ENCODE results near the gene DNAJA1.
"Not testable (repeated sequence)": the region's sequence is repeated elsewhere in the genome, so short reads cannot be mapped to it uniquely, and the experiment has no call there.

Gene DNAJA1

DNA sequence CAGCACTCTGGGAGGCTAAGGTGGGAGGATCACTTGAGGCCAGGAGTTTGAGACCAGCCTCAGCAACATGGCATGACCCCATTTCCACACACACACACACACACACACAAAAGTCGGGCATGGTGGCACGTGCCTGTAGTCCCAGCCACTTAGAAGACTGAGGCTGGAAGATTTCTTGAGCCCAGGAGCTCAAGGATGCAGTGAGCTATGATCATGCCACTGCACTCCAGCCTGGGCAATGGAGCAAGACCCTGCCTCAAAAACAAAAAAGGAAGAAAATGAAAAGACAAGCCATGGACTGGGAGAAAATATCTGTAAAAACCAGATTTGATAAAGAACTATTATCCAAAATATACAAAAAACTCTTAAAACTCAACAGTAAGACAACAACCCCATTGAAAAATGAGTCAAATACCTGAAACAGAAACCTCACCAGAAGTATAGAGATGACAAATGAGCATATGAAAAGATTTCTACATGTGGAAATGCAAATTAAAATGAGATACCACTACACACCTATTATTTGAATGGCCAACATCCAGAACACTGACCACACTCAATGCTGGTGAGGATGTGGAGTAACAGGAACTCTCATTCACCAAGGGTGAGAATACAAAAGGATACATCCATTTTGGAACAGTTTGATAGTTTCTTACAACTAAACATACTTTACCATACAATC, 24.7 kb downstream of the DNAJA1 start:
- no peaks in the 10 kb centered on the region for H3K27me3 ChIP-seq (replicated peaks; ENCODE audit: control insufficient read depth, insufficient read depth, low read length)
- peaks cover 84% of the 10 kb centered on the region for H3K36me3 ChIP-seq (ENCODE audit: control insufficient read depth, insufficient read depth, low read length, severe bottlenecking)
- H3K9ac ChIP-seq (ENCODE audit: low read length): no peak overlapping the region
- no peak for DNase-seq (ENCODE audit: low read depth)
- H3K9me3 ChIP-seq (ENCODE audit: control insufficient read depth, low read length): no peaks in the 10 kb centered on the region
- no peaks in the 10 kb centered on the region for H3K4me1 ChIP-seq (ENCODE audit: control insufficient read depth, insufficient read depth, low read length)
- H3K4me3 ChIP-seq (ENCODE audit: low read length): no peak overlapping the region

DNA sequence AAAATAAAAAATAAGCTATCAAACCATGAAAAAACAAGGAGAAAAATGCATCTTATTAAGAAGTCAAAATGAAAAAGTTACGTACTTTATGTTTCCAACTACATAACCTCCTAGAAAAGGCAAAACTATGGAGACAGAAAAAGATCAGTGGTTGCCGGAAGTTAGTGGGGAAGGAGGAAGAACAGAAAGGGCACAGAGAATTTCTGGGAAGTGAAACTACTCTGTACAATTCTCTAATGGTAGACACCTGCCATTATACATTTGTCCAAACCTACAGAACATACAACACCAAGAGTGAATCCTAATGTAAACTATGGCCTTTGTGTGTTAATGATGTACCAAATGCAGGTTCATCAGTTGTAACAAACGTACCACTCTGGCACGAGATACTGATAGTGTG, 26.1 kb downstream of the DNAJA1 start:
- H3K27me3 ChIP-seq (replicated peaks; ENCODE audit: control insufficient read depth, insufficient read depth, low read length): no peaks in the 10 kb centered on the region
- no peak for DNase-seq (ENCODE audit: low read depth)
- H3K4me3 ChIP-seq (ENCODE audit: low read length): no peak overlapping the region
- H3K4me1 ChIP-seq (ENCODE audit: control insufficient read depth, insufficient read depth, low read length): no peaks in the 10 kb centered on the region
- no peak overlapping the region for H3K9ac ChIP-seq (ENCODE audit: low read length)
- H3K9me3 ChIP-seq (ENCODE audit: control insufficient read depth, low read length): no peaks in the 10 kb centered on the region
- H3K36me3 ChIP-seq (ENCODE audit: control insufficient read depth, insufficient read depth, low read length, severe bottlenecking): peaks cover 92% of the 10 kb centered on the region

DNA sequence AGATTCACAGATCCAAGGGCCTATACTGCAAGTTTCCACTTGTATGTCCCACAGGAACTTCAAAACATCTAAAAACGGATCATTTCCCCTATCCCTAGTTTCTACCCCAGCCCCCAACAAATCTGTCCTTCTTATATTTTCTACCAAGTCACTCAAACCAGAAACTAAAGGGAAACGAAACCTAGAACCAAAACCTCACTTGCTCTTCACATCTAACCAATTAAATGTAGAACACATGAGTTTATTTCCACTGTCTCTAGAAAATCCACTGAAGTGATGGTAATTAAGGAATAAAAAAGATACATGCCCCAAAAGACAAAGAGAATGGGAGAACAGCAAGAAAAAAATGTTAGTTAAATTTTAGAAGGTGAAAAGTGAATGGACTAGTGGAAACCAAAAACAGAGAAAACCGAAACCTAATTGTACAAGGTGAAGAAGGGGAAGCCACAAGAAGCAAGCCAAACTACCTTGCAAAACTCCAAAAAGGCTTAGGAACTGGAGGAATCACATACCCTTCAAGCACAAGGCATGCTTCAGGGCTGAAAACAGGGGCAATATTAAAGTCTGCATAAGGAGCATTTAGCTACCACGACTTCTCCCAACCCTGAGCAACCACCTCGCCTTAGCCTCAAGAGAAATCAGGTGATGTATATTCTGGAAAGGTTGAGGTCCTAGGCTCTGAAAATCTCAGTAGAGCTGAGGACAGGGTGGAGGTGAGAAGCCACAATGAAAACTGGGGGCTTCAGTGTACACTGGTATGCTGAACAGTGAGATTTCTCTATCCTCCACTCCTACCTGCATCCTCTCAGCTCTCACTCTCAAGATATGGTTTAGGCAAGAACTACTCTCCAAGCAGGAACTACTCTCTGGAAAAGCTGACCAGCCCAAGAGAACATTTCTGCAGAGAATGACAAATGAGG, 40.3 kb downstream of the DNAJA1 start:
- no peaks in the 10 kb centered on the region for H3K9me3 ChIP-seq (ENCODE audit: control insufficient read depth, low read length)
- H3K9ac ChIP-seq (ENCODE audit: low read length): no peak overlapping the region
- DNase-seq (ENCODE audit: low read depth): no peak
- H3K4me1 ChIP-seq (ENCODE audit: control insufficient read depth, insufficient read depth, low read length): peaks cover 13% of the 10 kb centered on the region
- peaks cover 83% of the 10 kb centered on the region for H3K36me3 ChIP-seq (ENCODE audit: control insufficient read depth, insufficient read depth, low read length, severe bottlenecking)
- no peaks in the 10 kb centered on the region for H3K27me3 ChIP-seq (replicated peaks; ENCODE audit: control insufficient read depth, insufficient read depth, low read length)
- no peak overlapping the region for H3K4me3 ChIP-seq (ENCODE audit: low read length)

DNA sequence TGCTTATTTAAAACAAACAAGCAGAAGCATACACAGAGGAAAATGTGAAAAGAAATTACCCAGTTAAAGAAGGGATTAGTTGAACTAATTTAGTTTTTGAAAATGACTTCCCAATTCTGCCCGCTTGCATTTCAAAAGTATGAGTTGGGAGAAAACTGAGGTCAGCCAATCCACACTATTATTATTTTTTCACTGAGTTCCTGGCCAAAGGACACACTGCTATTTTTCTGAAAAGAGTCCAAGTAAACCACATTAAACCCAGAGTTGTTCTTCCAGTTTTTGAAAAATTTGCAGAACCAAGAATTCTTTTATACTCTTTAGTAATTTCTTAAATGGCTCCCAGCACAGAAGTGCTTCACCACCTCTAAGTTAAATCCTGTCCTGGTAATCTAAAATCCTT, 43.9 kb downstream of the DNAJA1 start:
- no peak overlapping the region for H3K4me3 ChIP-seq (ENCODE audit: low read length)
- no peak for DNase-seq (ENCODE audit: low read depth)
- H3K27me3 ChIP-seq (replicated peaks; ENCODE audit: control insufficient read depth, insufficient read depth, low read length): no peaks in the 10 kb centered on the region
- no peaks in the 10 kb centered on the region for H3K9me3 ChIP-seq (ENCODE audit: control insufficient read depth, low read length)
- peaks cover 13% of the 10 kb centered on the region for H3K4me1 ChIP-seq (ENCODE audit: control insufficient read depth, insufficient read depth, low read length)
- H3K9ac ChIP-seq (ENCODE audit: low read length): no peak overlapping the region
- peaks cover 82% of the 10 kb centered on the region for H3K36me3 ChIP-seq (ENCODE audit: control insufficient read depth, insufficient read depth, low read length, severe bottlenecking)

DNA sequence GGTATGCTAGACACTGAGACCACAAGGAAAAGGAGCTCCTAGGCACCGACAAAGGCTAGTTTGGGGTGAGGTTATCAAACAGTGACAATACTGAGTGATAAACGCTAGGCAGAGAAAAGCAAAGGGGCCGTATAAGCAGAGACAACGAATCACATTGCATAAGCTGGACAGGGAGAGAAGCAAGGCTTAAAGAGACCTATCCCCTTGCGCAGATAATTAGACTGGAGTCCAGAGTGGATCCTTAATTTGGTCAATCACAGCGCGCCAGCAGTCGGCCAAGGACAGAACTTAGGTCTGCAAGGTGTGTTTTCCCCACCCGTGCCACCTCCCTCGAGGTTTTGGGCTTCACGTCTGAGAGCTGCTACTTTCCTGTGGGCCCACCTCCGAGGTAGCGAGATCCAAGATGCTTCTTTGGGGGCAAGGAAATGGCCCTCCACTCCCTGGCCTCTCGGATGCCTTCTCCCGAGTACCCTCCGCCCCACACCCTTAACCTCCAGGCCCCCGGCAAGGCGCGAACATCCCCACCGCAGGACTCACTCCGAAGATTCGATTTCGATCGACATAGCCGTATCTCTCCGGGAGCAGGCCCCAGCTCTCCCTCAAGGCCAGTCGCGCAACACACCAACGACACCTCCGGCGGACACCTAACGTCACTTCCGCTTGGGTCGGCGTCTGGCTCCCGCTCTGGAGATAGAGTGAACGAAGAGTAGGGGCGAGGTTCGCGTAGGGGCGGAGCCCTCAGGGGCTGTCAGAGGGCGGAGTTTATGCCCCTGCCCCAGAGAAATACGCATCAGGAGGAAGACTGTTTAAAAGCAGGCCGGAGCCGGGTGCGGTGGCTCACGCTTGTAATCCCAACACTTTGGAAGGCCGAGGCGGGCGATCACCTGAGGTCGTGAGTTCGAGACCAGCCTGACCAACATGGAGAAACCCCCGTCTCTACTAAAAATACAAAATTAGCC, 51.3 kb downstream of the DNAJA1 start, which contains the start of gene SMU1:
Gene SMU1 (minus strand): TSS at position 629 of the 959 bp plus-strand sequence. CDS start 66 bp downstream, at position 563.
- DNase-seq (ENCODE audit: low read depth): peak; percentile 99
- Histone ChIP-seq H3K36me3 (ENCODE audit: control insufficient read depth, insufficient read depth, low read length, severe bottlenecking) (peaks cover 23% of the 10 kb centered on the region), H3K9me3 (ENCODE audit: control insufficient read depth, low read length) (no peaks in the 10 kb centered on the region), H3K4me3 (ENCODE audit: low read length) (peak within 1 kb of the TSS; percentile 99), H3K27me3 (replicated peaks; ENCODE audit: control insufficient read depth, insufficient read depth, low read length) (no peaks in the 10 kb centered on the region), H3K4me1 (ENCODE audit: control insufficient read depth, insufficient read depth, low read length) (peaks cover 13% of the 10 kb centered on the region), H3K9ac (ENCODE audit: low read length) (peak within 1 kb of the TSS; percentile 96)

DNA sequence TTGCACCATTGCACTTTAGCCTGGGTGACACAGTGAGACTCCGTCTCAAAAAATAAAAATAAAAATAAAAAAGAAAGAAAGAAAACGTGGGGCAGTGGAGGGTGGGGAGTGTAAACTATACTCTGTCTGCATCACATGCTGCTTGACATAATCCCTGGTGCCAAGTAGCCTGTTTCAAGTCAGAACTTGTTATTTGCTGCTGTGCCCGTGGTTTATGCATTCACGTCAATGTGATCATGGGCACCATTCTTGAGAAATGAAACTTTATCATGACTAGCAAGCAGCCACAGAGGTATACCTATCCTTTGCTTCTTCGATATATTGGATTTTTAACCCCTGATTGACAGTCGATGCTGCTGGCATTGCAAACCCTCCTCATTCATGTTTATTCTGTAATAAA, 55.5 kb downstream of the DNAJA1 start:
- peaks cover 13% of the 10 kb centered on the region for H3K4me1 ChIP-seq (ENCODE audit: control insufficient read depth, insufficient read depth, low read length)
- H3K9ac ChIP-seq (ENCODE audit: low read length): peak overlapping the region; percentile 71
- no peaks in the 10 kb centered on the region for H3K36me3 ChIP-seq (ENCODE audit: control insufficient read depth, insufficient read depth, low read length, severe bottlenecking)
- no peaks in the 10 kb centered on the region for H3K9me3 ChIP-seq (ENCODE audit: control insufficient read depth, low read length)
- H3K4me3 ChIP-seq (ENCODE audit: low read length): no peak overlapping the region
- H3K27me3 ChIP-seq (replicated peaks; ENCODE audit: control insufficient read depth, insufficient read depth, low read length): no peaks in the 10 kb centered on the region
- DNase-seq (ENCODE audit: low read depth): no peak

DNA sequence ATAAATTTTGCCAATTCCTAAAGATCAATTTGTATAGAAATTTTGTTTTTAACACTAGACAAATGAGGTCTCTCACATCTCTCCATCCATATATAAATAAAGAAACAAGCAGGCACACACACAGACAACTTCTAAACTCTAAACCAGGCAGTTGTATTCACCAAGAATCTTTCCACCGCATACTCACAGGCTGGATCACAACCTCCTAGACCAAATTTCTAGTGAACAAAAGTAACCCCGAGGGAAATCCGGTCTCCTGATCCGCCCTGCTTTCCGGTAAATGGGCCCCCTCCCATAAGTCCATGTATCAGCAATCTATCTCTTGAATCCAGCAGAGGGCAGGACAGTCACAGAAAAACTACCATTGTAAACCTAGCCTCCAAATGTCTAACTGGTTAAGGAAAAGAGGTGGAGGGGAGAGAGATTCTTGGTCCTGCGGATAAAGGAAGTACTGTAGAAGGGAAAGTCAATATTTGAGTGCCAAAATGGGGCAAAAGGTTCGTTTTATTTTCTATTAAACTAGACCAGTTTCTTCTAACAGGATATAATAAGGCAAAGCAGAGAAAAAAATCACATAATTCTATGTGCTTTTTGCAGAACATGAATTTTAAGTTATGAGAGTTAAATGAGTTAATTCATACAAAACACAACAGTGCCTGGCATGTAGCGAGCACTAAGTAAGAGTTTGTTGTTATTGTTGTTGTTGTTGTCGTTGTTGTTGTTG, 56.2 kb downstream of the DNAJA1 start:
- Histone ChIP-seq H3K36me3 (ENCODE audit: control insufficient read depth, insufficient read depth, low read length, severe bottlenecking) (no peaks in the 10 kb centered on the region), H3K4me3 (ENCODE audit: low read length) (peak overlapping the region; percentile 57), H3K4me1 (ENCODE audit: control insufficient read depth, insufficient read depth, low read length) (peaks cover 12% of the 10 kb centered on the region), H3K9me3 (ENCODE audit: control insufficient read depth, low read length) (no peaks in the 10 kb centered on the region), H3K27me3 (replicated peaks; ENCODE audit: control insufficient read depth, insufficient read depth, low read length) (no peaks in the 10 kb centered on the region), H3K9ac (ENCODE audit: low read length) (peak overlapping the region; percentile 71)
- DNase-seq (ENCODE audit: low read depth): peak; percentile 94

DNA sequence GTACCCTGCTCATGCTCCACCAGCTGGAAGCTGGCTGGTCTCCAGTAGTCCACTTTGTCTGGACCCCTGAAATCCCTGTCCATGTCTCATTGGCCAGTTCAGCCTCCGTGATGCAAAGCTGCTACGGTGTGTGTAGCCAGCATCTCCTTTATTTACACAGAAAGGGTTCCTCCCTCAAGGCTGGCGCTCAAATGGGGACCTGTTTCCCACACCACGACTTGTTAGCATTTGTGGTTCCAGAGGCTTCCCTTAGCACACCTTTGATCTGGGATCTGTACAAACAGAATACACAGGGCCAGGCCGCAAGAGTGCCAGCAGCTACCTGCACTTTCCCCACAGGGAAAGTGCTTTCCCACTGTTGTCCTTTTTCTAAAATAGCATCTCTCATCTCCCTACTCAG, 57.1 kb downstream of the DNAJA1 start:
- no peaks in the 10 kb centered on the region for H3K27me3 ChIP-seq (replicated peaks; ENCODE audit: control insufficient read depth, insufficient read depth, low read length)
- H3K4me1 ChIP-seq (ENCODE audit: control insufficient read depth, insufficient read depth, low read length): peaks cover 12% of the 10 kb centered on the region
- no peaks in the 10 kb centered on the region for H3K9me3 ChIP-seq (ENCODE audit: control insufficient read depth, low read length)
- H3K9ac ChIP-seq (ENCODE audit: low read length): peak overlapping the region; percentile 71
- H3K36me3 ChIP-seq (ENCODE audit: control insufficient read depth, insufficient read depth, low read length, severe bottlenecking): no peaks in the 10 kb centered on the region
- DNase-seq (ENCODE audit: low read depth): no peak
- H3K4me3 ChIP-seq (ENCODE audit: low read length): no peak overlapping the region

DNA sequence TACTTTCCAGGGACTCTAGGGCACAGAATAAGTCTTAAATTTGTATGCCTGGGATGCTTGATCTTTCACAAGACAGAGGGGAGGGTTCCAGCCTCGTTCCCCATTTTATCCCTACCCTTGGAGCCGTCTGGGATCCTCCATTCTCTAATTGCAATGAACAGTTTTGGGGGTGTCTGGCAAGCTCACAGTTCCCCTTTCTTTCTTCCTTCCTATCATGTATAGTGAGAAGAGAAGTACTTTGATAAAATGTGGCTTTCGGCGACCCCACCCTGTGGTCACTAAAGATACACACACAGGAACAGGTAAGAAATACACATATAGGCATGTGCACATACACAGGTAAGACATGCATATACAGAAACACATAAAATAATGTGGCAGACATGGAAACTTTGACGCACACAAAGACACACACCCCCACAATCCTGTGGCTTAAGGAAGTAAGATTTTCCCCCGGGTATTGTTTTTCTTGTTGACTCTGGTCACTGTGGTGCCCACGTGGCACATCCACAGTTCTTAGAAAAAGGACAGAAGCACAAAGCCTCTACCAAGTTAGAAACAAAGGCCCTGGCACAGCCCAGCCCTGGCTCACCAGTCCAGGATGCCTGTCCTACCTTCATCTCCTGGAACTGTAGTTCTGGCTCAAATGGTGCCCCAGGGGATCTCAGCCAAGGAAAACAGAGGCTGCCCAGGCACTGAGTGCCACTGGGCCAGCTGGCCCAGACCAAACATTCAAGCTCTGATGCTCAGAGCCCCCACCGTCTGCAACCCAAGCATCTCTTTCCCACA, 57.7 kb downstream of the DNAJA1 start:
- Histone ChIP-seq H3K9me3 (ENCODE audit: control insufficient read depth, low read length) (no peaks in the 10 kb centered on the region), H3K4me1 (ENCODE audit: control insufficient read depth, insufficient read depth, low read length) (peaks cover 12% of the 10 kb centered on the region), H3K4me3 (ENCODE audit: low read length) (no peak overlapping the region), H3K27me3 (replicated peaks; ENCODE audit: control insufficient read depth, insufficient read depth, low read length) (no peaks in the 10 kb centered on the region), H3K36me3 (ENCODE audit: control insufficient read depth, insufficient read depth, low read length, severe bottlenecking) (no peaks in the 10 kb centered on the region), H3K9ac (ENCODE audit: low read length) (no peak overlapping the region)
- no peak for DNase-seq (ENCODE audit: low read depth)

DNA sequence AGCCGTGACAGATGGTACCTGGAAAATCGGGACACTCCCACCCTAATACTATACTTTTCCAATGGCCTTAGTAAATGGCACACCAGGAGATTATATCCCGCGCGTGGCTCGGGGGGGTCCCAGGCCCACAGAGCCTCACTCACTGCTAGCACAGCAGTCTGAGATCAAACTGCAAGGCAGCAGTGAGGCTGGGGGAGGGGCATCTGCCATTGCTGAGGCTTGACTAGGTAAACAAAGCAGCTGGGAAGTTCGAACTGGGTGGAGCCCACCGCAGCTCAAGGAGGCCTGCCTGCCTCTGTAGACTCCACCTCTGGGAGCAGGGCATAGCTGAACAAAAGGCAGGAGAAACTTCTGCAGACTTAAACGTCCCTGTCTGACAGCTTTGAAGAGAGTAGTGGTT, 60.6 kb downstream of the DNAJA1 start:
- H3K4me3 ChIP-seq (ENCODE audit: low read length); H3K36me3 ChIP-seq (ENCODE audit: control insufficient read depth, insufficient read depth, low read length, severe bottlenecking); DNase-seq (ENCODE audit: low read depth); H3K9ac ChIP-seq (ENCODE audit: low read length); H3K9me3 ChIP-seq (ENCODE audit: control insufficient read depth, low read length); H3K27me3 ChIP-seq (replicated peaks; ENCODE audit: control insufficient read depth, insufficient read depth, low read length): not testable (repeated sequence)
- peaks cover 10% of the 10 kb centered on the region for H3K4me1 ChIP-seq (ENCODE audit: control insufficient read depth, insufficient read depth, low read length)
